ENCODE results near the gene ENTPD8. TPM values are rescaled to one million over a fixed set of nuclear protein-coding genes. Genes with fewer than 3 reads are reported as not detected.
A peak's percentile ranks its signal among the peaks of the same experiment; 100 is the strongest.

ENTPD8 gene
- total RNA-seq, 1 experiment from 2014 or later = 0.77 TPM

GRCh38 chr9:137456061-137456863, 15.1 kb upstream of the ENTPD8 start:
- H3K27me3 ChIP-seq (ENCODE audit: insufficient read depth, low read length) = no peaks in the 10 kb centered on the region
- no peak overlapping the region for H3K18ac ChIP-seq (ENCODE audit: insufficient read length, low read depth, low read length)
- peaks cover 4% of the 10 kb centered on the region for H3K23me2 ChIP-seq (ENCODE audit: insufficient read length, low read depth, low read length, poor library complexity, severe bottlenecking)
- peaks cover 11% of the 10 kb centered on the region for H3K27me3 Mint-ChIP-seq (ENCODE audit: low read depth)
- no peak overlapping the region for H3K4ac ChIP-seq (ENCODE audit: low read depth, low read length)
- H4K5ac ChIP-seq (ENCODE audit: insufficient read length, low read depth, low read length) = no peak overlapping the region
- no peak overlapping the region for H2AK5ac ChIP-seq (ENCODE audit: insufficient read length, low read length)
- H3K27ac Mint-ChIP-seq = no peak overlapping the region
- no peak overlapping the region for H2BK12ac ChIP-seq (ENCODE audit: insufficient read length, low read depth, low read length)
- no peaks in the 10 kb centered on the region for H3K79me1 ChIP-seq (ENCODE audit: insufficient read depth, low read depth, low read length, poor library complexity, severe bottlenecking)
- H3K4me3 Mint-ChIP-seq = peak overlapping the region in 1 of 2 experiments; percentile 47; a peak in 2 of 5 replicates
- no peak for DNase-seq
- H3T11ph ChIP-seq (ENCODE audit: low read length) = no peak overlapping the region
- no peak overlapping the region for H3K9ac ChIP-seq (ENCODE audit: extremely low read depth, insufficient read length, low read length)
- no peak overlapping the region for H3K4me2 ChIP-seq (ENCODE audit: insufficient read depth, insufficient read length, low read length)
- no peak overlapping the region for H3K14ac ChIP-seq (ENCODE audit: insufficient read depth, low read length)
- peaks cover 5 to 16% of the 10 kb centered on the region in 2 experiments; a peak in 3 of 4 replicates for H3K4me1 Mint-ChIP-seq
- no peaks in the 10 kb centered on the region for H3K9me3 ChIP-seq (ENCODE audit: control insufficient read depth, low read depth, low read length)
- no peak overlapping the region for H2BK15ac ChIP-seq (ENCODE audit: low read depth, low read length)
- H4K20me1 ChIP-seq (ENCODE audit: control insufficient read depth, insufficient read depth, insufficient read length) = peaks cover 3% of the 10 kb centered on the region
- no peak overlapping the region for H2BK120ac ChIP-seq (ENCODE audit: low read depth, low read length, poor library complexity, severe bottlenecking)
- H3K23ac ChIP-seq (ENCODE audit: insufficient read length, low read depth, low read length) = no peak overlapping the region
- no peak overlapping the region for H4K8ac ChIP-seq (replicated peaks; ENCODE audit: insufficient read length, low read depth, low read length)
- no peaks in the 10 kb centered on the region for H3K9me3 Mint-ChIP-seq
- no peaks in the 10 kb centered on the region for H3K79me2 ChIP-seq (ENCODE audit: insufficient read depth, low read length)
- no peak overlapping the region for H3K56ac ChIP-seq (ENCODE audit: insufficient read length, low read depth, low read length)
- no peak for TF ChIP-seq CTCF (conservative IDR thresholded peaks at IDR 0.05)
- WGBS (ENCODE audit: extremely low coverage, insufficient read length, low lambda C conversion rate) = no CpG with 5 or more reads among the region's 12 CpGs
- no peak overlapping the region for H2BK5ac ChIP-seq (ENCODE audit: insufficient read length, low read length)
- H2AFZ ChIP-seq (ENCODE audit: low read length) = no peak overlapping the region
- H2BK20ac ChIP-seq (ENCODE audit: low read depth, low read length, poor library complexity, severe bottlenecking) = no peak overlapping the region
- H3K4me1 ChIP-seq (ENCODE audit: insufficient read depth, low read length) = no peaks in the 10 kb centered on the region
- H4K91ac ChIP-seq (ENCODE audit: insufficient read length, low read depth, low read length) = no peak overlapping the region
- peaks cover 0 to 24% (median 15%) of the 10 kb centered on the region in 3 experiments; a peak in 5 of 7 replicates for H3K36me3 Mint-ChIP-seq (ENCODE audit: insufficient read depth in 1 of 3, low read depth in 3 of 3)
- H3K27ac ChIP-seq (ENCODE audit: insufficient read length, low read depth, low read length) = no peak overlapping the region

Data from H9 (cell line).